T-cell (primary cell): ENCODE results near the gene OSBP2. TPM values are rescaled to one million over a fixed set of nuclear protein-coding genes. Genes with fewer than 3 reads are reported as not detected.
A peak's percentile ranks its signal among the peaks of the same experiment; 100 is the strongest.

Experiments
- ATAC-seq, 4 experiments: fragments of 200-7000 bp in 3 of 4; fragments of 150-1000 bp in 1 of 4; cut with Tn5 transposase; replicated peaks in 1 of 4; 1 replicate in 3 of 4; 2 replicates in 1 of 4; pipeline ENCODE4 v1.10.0; 2021; ENCODE audit warnings: moderate library complexity in 3 of 4, mild to moderate bottlenecking in 2 of 4, moderate number of reproducible peaks in 1 of 4
- CTCF ChIA-PET, 2 donors: fragments of 300-600 bp; sonication (Branson Sonifier 250); formaldehyde crosslinking; loops; one replicate each; lab custom pipeline; 2022; ENCODE audit warnings: antibody characterized with exemption in 2 of 2; lab: Charles Lee
- POLR2A ChIA-PET, 2 donors: fragments of 300-600 bp; sonication (Branson Sonifier 250); formaldehyde crosslinking; loops; one replicate each; lab custom pipeline; 2022; ENCODE audit warnings: antibody characterized with exemption in 2 of 2; lab: Charles Lee
- DNase-seq, 35 experiments: peaks; one replicate each; pipeline versions ENCODE4 v3.0.0 to v3.0.0-alpha.2; 2013 to 2023
- H3K27ac ChIP-seq: one replicate; pipeline ENCODE4 v1.5.1; 2013; ENCODE audit warnings: low read length
- H3K27me3 ChIP-seq, 2 experiments: replicated peaks in 1 of 2; 1 replicate in 1 of 2; 2 replicates in 1 of 2; pipeline versions ENCODE4 v1.6.1 to v1.7.0; 2013; ENCODE audit warnings: low read length in 1 of 2, mixed read lengths in 1 of 2; ENCODE audit not compliant: control insufficient read depth in 2 of 2, insufficient read depth in 2 of 2; ENCODE audit errors: extremely low read depth in 1 of 2
- H3K36me3 ChIP-seq, 2 donors: 1 replicate in 1 of 2; 2 replicates in 1 of 2; pipeline versions ENCODE4 v1.6.1 to v1.7.0; 2013; ENCODE audit warnings: low read length in 1 of 2; ENCODE audit not compliant: control insufficient read depth in 2 of 2, insufficient read depth in 1 of 2; ENCODE audit errors: extremely low read depth in 1 of 2
- H3K4me1 ChIP-seq, 2 experiments: 1 replicate in 1 of 2; 2 replicates in 1 of 2; pipeline versions ENCODE4 v1.6.1 to v1.7.0; 2013; ENCODE audit warnings: low read length in 2 of 2, mixed read lengths in 1 of 2; ENCODE audit not compliant: insufficient read depth in 2 of 2, control insufficient read depth in 1 of 2; ENCODE audit errors: extremely low read depth in 1 of 2
- H3K4me3 ChIP-seq, 2 donors: 1 replicate in 1 of 2; 2 replicates in 1 of 2; pipeline versions ENCODE4 v1.5.1 to v1.7.0; 2013; ENCODE audit warnings: mild to moderate bottlenecking in 2 of 2, low read length in 1 of 2, moderate library complexity in 1 of 2; ENCODE audit not compliant: control insufficient read depth in 1 of 2; ENCODE audit errors: extremely low read depth in 1 of 2
- H3K9me3 ChIP-seq: 2 replicates; pipeline ENCODE4 v1.7.0; 2013
- H3K27ac Mint-ChIP-seq, 2 donors: one replicate each; pipeline ENCODE4 v1.8.0; 2020 to 2021; ENCODE audit warnings: mild to moderate bottlenecking in 2 of 2, mixed read lengths in 2 of 2
- H3K27me3 Mint-ChIP-seq, 2 donors: one replicate each; pipeline ENCODE4 v1.8.0; 2021 to 2022; ENCODE audit warnings: mixed read lengths in 2 of 2
- H3K36me3 Mint-ChIP-seq: one replicate; pipeline ENCODE4 v1.8.0; 2021; ENCODE audit warnings: mixed read lengths
- H3K4me1 Mint-ChIP-seq, 3 donors: one replicate each; pipeline ENCODE4 v1.8.0; 2020 to 2022; ENCODE audit warnings: mixed read lengths in 3 of 3, mild to moderate bottlenecking in 1 of 3
- H3K4me3 Mint-ChIP-seq, 3 donors: one replicate each; pipeline ENCODE4 v1.8.0; 2020 to 2022; ENCODE audit warnings: mild to moderate bottlenecking in 3 of 3, mixed read lengths in 3 of 3, moderate library complexity in 3 of 3
- H3K9me3 Mint-ChIP-seq, 3 donors: one replicate each; pipeline ENCODE4 v1.8.0; 2020 to 2022; ENCODE audit warnings: mixed read lengths in 3 of 3
- WGBS: methylation state at CpG from one replicate; pipeline ENCODE4 v1.1.5; 2013; ENCODE audit warnings: missing lambda C conversion rate; ENCODE audit not compliant: insufficient coverage; 5-methylcytosine and 5-hydroxymethylcytosine counted together
- total RNA-seq, 35 experiments: library from RNA in 6 of 35; stranded (reverse) in 6 of 35; fragments of 120-200 nt in 1 of 35; gene quantifications; one replicate each; pipeline versions ENCODE4 v1.2.1 to v1.2.4 and lab custom pipeline; 2013 to 2026

The OSBP2 gene
- total RNA-seq, 5 donors from 2014 or later (not counting 1 experiment from before 2014, with no cell fraction given): 1.6 to 2.8 (median 2.1) TPM

- ATAC-seq (no peak), DNase-seq (peak in 1 of 35 experiments; percentile 13)
- ChIA-PET CTCF (no interaction called here), POLR2A (no interaction called here)
- Mint-ChIP-seq H3K4me1 (no peaks in the 10 kb centered on the region), H3K27me3 (peaks cover 0 to 3% of the 10 kb centered on the region in 2 donors), H3K9me3 (no peaks in the 10 kb centered on the region), H3K36me3 (no peaks in the 10 kb centered on the region), H3K27ac (no peak overlapping the region), H3K4me3 (no peak overlapping the region)
- Histone ChIP-seq H3K4me3 (no peak overlapping the region), H3K9me3 (no peaks in the 10 kb centered on the region), H3K27me3 (peaks cover 0 to 5% of the 10 kb centered on the region in 2 experiments), H3K4me1 (no peaks in the 10 kb centered on the region), H3K36me3 (no peaks in the 10 kb centered on the region), H3K27ac (no peak overlapping the region)
- 95% methylated on average over 9 of the region's 11 CpGs for WGBS
These were observed 171.0 kb downstream of the OSBP2 start for GRCh38 chr22:30865656-30866055.

- H3K27me3 ChIP-seq: peaks cover 0 to 5% of the 10 kb centered on the region in 2 experiments
- ChIA-PET POLR2A (no interaction called here), CTCF (no interaction called here)
- Mint-ChIP-seq H3K4me3 (no peak overlapping the region), H3K9me3 (no peaks in the 10 kb centered on the region), H3K27ac (no peak overlapping the region), H3K27me3 (no peaks in the 10 kb centered on the region), H3K4me1 (no peaks in the 10 kb centered on the region), H3K36me3 (no peaks in the 10 kb centered on the region)
- H3K9me3 ChIP-seq: no peaks in the 10 kb centered on the region
- H3K36me3 ChIP-seq: no peaks in the 10 kb centered on the region
- H3K4me1 ChIP-seq: no peaks in the 10 kb centered on the region
- DNase-seq (no peak), ATAC-seq (no peak)
- 100% methylated on average over 3 of the region's 8 CpGs for WGBS
- no peak overlapping the region for H3K27ac ChIP-seq
- no peak overlapping the region for H3K4me3 ChIP-seq
These were observed 171.5 kb downstream of the OSBP2 start for GRCh38 chr22:30866216-30866615.

- Histone ChIP-seq H3K27me3 (peaks cover 0 to 5% of the 10 kb centered on the region in 2 experiments), H3K36me3 (no peaks in the 10 kb centered on the region), H3K4me1 (no peaks in the 10 kb centered on the region), H3K4me3 (no peak overlapping the region), H3K9me3 (no peaks in the 10 kb centered on the region), H3K27ac (no peak overlapping the region)
- ChIA-PET CTCF (no interaction called here), POLR2A (no interaction called here)
- H3K27ac Mint-ChIP-seq: no peak overlapping the region
- 77% methylated on average over 4 of the region's 4 CpGs for WGBS
- H3K27me3 Mint-ChIP-seq: no peaks in the 10 kb centered on the region
- DNase-seq: no peak
- no peaks in the 10 kb centered on the region for H3K36me3 Mint-ChIP-seq
- H3K4me1 Mint-ChIP-seq: no peaks in the 10 kb centered on the region
- no peak overlapping the region for H3K4me3 Mint-ChIP-seq
- no peaks in the 10 kb centered on the region for H3K9me3 Mint-ChIP-seq
- no peak for ATAC-seq
These were observed 172.2 kb downstream of the OSBP2 start for GRCh38 chr22:30866811-30867271.

- 86% methylated on average over 16 of the region's 19 CpGs for WGBS
- Histone ChIP-seq H3K27me3 (peaks cover 0 to 3% of the 10 kb centered on the region in 2 experiments), H3K4me3 (no peak overlapping the region), H3K9me3 (no peaks in the 10 kb centered on the region), H3K36me3 (no peaks in the 10 kb centered on the region), H3K27ac (no peak overlapping the region), H3K4me1 (no peaks in the 10 kb centered on the region)
- Mint-ChIP-seq H3K27me3 (no peaks in the 10 kb centered on the region), H3K36me3 (no peaks in the 10 kb centered on the region), H3K4me3 (no peak overlapping the region), H3K27ac (no peak overlapping the region), H3K9me3 (no peaks in the 10 kb centered on the region), H3K4me1 (no peaks in the 10 kb centered on the region)
- ChIA-PET CTCF (no interaction called here), POLR2A (no interaction called here)
- no peak for DNase-seq
- ATAC-seq: no peak
These were observed 173.3 kb downstream of the OSBP2 start for GRCh38 chr22:30867746-30868662.

GRCh38 chr22:30868663-30869385 is 174.2 kb downstream of the OSBP2 start:
- WGBS: 28% methylated on average over 3 of the region's 12 CpGs
- no peak overlapping the region for H3K4me3 ChIP-seq
- Mint-ChIP-seq H3K27me3 (no peaks in the 10 kb centered on the region), H3K27ac (no peak overlapping the region), H3K4me3 (no peak overlapping the region), H3K36me3 (no peaks in the 10 kb centered on the region), H3K9me3 (no peaks in the 10 kb centered on the region), H3K4me1 (no peaks in the 10 kb centered on the region)
- DNase-seq: no peak
- H3K36me3 ChIP-seq: no peaks in the 10 kb centered on the region
- H3K4me1 ChIP-seq: no peaks in the 10 kb centered on the region
- H3K9me3 ChIP-seq: no peaks in the 10 kb centered on the region
- ATAC-seq: no peak
- peaks cover 0 to 6% of the 10 kb centered on the region in 2 experiments for H3K27me3 ChIP-seq
- ChIA-PET CTCF (interaction anchor here in 1 of 2 donors (0.7 kb wide), 1 partner anchor 94 kb away, joined by 3 read pairs; no protein-coding TSS in a partner anchor), POLR2A (no interaction called here)
- no peak overlapping the region for H3K27ac ChIP-seq

- Histone ChIP-seq H3K9me3 (no peaks in the 10 kb centered on the region), H3K27ac (no peak overlapping the region), H3K36me3 (no peaks in the 10 kb centered on the region), H3K4me1 (no peaks in the 10 kb centered on the region), H3K4me3 (no peak overlapping the region), H3K27me3 (peaks cover 0 to 6% of the 10 kb centered on the region in 2 experiments)
- Mint-ChIP-seq H3K9me3 (no peaks in the 10 kb centered on the region), H3K27ac (no peak overlapping the region), H3K27me3 (no peaks in the 10 kb centered on the region), H3K4me1 (no peaks in the 10 kb centered on the region), H3K36me3 (no peaks in the 10 kb centered on the region), H3K4me3 (no peak overlapping the region)
- ChIA-PET POLR2A (no interaction called here), CTCF (no interaction called here)
- ATAC-seq (no peak), DNase-seq (no peak)
- WGBS: 88% methylated on average over 10 of the region's 15 CpGs
These were observed 175.2 kb downstream of the OSBP2 start for GRCh38 chr22:30869667-30870395.
